Dedifferentiated amniotic fluid mesenchymal stem cell (primary cell): ENCODE measurements around the gene FAM81A.
"Not testable (repeated sequence)": the region's sequence is repeated elsewhere in the genome, so short reads cannot be mapped to it uniquely, and the experiment has no call there.

ENCODE experiments used
- DNase-seq: peaks from one replicate; pipeline ENCODE4 v3.0.0-alpha.2; 2016; ENCODE audit errors: extremely low spot score

Gene FAM81A

DNA sequence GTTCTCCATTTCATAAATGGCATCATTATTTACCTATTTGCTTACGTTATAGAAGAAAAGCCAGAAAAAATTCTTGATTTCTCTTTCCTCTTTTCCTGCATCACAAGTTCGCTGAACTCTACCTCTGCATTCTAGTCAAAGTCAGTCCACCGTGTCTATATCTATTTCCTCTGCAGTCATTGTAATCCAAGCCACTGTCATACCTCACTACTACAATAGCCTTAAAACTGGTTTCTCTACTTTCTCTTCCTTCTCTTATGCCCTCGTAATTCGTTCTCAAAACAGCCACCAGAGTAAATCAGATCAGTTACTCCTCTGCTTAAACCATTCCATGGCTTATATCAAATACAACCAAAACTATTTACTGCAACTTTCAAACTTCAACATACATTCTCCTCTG lies 13.4 kb upstream of the FAM81A start:
- no peak for DNase-seq

DNA sequence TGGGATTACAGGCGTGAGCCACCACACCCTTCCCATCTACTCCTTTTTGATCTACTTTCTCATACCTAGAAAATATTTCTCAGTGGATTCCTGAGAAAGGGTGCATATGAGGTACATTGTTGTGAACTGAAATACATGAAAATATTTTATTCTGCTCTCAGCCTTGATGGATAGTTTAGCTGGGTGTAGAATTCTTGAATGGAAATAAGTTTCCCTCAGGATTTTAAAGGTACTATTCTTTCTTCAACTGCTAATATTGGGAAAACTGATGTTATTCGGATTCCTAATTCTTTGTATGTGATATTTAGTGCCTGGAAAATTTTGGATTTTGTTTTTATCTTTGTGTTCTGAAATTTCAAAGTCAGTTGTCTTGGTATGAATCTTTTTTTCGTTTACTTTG lies 9.1 kb upstream of the FAM81A start:
- not testable (repeated sequence) for DNase-seq

DNA sequence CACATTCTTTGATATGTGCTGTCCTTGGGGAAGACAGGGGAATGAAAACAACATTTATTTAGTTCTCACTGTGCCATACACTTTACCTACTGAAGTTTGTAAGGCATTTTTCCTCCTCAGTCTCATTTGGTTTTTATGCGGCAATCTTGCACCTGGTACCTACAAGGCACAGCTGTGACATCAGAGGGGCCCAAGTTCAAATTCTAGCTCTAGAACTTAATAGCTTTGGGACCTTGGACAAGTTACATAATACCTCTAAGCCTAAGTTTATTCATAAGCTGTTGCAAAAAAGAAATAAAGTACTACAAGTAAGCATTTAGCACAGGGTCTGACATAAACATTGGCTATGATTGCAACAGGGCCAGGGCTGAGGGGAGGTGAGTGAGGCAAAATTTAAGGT lies 5.6 kb upstream of the FAM81A start:
- no peak for DNase-seq

DNA sequence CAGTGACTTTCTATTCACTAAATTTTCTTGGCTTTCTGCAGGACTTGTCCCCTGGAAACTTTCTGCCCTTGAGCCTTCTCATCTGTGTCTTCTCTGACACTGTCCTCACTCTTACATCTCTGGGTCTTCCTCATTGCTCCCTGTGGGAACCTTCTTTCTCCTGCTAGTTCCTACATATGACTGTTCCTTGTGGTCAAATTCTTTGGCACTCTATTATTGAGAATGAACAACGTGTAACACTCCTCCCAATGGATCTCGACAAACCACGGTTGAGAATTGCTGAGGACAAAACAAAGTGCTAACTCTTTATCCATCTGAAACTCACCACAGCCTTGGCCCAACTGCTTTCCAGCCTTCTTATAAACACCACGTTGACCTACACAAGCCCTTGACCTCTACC lies 3.5 kb upstream of the FAM81A start:
- DNase-seq = no peak

DNA sequence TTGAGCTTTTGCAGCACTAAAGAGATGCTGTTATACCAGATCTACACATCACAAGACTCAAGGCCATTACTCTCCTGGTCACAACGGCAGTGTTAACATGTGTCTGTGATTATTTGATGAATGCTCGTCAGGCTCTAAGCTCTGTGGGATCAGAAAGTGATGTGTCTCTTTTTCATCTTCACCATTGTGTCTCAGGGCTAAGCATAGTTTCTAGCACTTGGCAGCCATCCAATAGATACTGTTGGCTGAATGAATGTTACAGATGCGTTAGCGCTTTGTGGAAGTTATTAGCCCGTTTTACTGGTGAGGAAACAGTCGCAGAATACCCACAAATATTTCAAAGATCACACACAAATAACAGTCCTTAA lies 1.2 kb upstream of the FAM81A start:
- no peak for DNase-seq

DNA sequence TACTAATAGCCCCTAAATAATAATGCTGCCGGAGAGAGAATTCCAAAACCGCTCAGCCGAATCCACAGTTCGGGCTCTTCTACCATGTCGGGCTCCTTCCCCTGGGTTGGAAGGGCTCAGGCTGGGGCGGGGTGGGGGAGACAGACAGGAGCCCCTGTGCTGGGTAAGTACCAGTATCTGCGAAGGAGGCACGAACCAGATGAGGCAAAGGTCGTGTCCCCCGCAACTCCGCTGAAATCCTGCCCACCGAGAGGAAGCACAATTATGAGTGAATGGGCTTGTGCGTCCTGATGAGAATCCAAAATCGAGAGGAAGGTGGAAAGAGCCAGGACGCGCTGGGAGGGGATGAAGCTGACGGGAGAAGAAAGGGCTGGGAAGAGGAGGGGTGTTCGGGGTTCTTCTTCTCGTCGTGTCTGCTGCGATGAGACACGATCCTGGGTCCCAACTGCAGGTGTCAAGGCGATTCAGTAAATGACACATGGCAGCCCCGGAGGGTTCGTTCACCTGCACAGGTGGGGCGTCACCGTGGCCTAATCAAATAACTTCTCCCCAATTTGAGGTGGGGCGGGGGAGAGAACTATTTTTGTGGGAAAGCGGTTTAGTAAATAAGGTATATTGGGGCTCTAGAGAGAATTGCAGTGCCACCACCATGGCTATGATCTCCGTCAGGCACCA lies 707 bp upstream of the FAM81A start:
- no peak for DNase-seq

DNA sequence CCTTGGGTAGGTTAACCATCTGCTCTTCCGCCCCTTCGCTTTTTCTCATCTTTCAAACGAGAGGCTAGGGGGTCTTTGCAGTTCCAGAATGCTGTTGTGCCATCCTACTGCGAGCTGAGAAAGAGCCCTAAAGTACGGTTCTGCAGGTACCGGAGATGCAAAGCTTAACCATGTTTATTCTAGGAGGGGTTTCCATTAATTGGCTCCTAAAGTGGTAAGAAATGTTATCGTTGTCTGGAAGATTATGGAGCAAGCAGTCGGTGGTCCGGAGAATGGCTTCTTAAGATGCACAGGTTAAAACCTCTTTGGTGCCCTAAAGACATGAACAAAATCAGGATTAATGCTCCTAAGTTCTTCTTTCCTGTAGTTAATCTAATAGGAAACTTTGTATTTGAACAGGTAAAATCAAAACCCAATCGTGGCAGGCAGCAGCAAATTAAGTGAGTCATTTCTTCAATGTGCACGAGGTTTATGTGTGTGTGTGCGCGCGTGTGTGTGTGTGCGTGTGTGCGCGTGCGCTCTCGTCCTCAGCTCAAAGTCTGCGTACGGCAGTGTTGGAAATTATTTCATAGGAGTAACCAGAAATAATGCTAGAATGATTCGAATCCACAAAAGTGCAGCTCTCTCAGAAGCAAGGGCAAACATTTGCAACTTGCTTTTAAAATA lies 772 bp downstream of the FAM81A start:
- DNase-seq = no peak

DNA sequence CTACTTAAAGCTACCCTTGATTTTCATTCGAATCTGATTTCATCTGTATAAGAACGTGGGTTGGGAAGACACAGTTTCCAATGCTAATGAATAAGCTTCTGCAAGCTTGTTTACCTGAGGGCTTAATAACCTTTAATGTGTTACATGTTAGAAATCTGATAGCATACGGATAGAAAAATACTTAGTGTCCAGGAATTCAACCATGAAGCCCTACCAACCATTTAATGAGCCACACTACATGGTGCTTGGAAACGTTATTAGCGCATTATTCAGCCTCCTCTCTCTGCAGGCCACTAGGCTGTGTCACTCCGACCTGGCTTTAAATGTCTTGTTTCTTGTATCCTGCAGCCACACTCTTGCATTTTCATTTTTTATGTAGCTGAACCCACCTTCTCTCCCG lies 1.6 kb downstream of the FAM81A start:
- no peak for DNase-seq

DNA sequence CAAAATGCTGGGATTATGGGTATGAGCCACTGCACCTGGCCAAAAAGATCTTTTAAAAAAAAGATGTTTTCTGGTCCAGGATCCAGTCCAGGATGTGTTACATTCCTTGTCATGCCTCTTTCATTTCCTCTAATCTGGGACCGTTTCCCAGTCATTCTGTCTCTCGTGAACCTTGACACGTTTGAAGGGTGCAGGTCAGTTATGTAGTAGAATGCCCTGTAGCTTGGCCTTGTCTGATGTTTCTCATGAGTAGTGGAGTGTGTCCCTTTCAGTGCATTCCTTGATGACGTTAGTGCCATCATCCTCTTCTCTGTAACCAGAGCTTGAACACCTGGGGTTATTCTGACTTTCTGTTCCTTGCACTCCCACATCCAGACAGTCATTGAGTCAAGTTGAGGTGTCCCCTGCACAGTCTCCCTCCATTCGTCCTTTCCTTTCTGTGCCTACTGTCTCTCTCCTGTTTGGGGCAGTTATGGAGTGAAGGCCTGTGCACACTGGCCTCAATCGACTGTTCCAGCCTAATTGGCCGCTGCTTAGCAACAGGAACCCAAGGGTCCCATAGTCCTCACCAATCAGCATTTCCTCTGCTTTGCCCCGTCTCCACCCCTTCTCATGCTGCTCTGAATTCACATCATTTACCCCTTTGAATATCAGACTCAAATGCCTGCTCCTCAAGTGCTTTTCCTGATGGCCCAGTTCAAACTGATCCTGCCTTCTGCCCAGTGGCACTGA lies 5.5 kb downstream of the FAM81A start:
- no peak for DNase-seq

DNA sequence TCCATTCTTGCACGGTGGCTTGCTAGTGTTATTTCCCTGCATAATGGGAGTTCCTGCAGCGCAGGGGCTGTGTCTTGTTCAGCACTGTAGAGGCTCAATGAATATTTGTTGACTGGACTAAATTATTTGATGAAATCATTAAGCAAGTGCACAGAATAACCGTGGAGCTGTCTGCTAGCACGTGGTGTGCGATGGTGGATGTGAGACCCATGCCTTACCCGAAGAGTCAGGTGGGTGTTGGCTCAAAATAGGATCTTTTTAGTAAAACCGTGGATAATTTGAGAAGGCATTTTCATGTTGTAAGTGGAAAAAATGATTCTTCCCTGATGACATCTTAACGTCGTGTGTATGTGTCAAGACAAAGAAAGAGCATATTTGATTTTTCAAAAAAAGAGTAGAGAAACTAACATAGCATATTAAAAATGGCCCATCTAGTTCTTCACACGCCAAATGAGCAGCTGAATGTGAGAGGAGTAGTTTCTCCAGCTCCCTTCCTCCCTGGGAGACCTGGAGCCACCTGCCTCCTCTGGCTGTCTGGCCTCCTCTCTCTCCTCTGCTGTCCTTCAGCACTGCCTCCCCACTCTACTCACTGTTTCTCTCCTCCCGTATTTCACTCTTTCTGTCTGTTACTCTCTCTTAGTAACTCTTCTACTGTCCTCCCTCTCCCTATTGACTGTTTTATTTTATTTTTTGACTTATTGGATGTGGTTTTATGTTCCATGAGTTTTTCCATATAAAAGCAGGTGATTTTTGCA lies 6.3 kb downstream of the FAM81A start:
- no peak for DNase-seq

DNA sequence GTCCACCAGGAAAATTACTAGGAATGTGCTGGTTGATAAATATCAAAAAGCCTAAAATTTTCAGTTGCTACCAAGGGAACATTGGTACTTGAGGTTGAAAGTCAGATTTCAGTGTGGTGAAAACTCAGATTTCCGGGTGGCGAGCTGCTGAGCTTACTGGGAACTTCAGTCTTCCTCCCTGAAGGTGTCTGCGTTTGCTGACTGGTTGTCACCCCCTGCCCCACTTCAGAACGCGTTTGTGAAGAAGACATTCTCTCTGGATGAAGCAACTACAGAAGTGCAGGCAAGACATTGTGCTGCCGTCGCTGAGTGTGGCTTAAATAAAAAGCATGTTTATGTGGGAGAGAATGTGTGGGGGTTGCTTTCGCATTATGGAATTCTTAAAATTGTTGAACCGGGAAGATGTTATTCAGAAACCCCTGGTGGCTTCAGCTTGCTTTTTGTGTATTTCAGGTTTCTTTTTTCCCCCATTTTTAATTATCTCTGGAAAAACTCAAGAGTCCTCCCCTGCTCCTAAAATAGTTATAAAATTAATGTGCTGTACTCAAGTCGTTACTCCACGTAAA lies 7.1 kb downstream of the FAM81A start:
- no peak for DNase-seq

DNA sequence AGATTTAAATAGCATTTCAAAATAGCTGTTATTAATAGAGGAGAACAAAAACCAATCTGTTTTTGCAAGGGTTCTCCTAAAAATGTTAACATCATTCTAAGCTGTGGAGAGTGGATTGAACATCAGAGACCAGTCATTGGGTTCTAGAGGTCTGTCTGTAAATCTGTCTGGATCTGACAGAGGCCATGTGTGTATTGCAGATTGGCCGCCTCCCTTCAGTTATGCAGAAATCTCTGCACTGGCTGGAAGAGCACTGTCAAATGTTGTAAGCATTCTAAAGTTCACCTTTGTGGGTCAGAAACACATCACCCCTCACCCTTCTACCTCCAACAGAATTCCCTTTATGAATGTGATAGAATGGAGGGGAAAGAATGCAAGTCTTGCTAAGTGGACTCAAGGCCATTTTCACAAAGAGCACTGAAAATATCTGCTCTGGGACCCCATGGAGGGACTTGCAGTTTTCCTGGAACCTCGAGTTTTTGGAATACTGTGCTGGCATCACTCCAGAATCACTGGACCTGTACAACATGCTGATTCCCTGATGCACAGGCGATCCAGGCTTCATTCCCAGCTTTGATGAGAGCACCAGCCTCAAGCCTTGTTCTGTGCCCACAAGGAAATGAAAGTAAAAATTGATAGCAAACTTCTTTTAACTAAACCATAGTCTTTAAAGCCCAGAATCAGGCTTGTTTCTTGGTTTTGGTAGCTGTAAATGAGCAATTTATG lies 8.4 kb downstream of the FAM81A start:
- no peak for DNase-seq

DNA sequence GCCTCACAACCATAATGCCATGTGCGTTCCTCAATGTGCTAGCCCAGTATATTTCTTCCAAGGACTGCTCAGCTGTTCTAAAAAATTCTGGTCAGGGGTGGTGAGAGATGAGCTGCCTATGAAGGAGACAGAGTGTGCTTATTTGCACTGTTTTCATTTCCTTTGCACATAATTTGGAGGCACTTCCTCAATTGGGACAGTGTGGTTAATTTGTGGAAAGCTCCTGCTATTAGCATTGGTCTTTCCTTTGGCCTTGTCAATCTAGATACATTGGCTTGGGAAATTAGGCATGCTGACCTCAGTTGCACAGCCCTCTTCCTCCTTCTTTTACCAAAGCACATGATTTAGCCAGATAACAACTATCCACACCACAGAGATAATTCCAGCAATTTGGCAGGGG lies 9.4 kb downstream of the FAM81A start:
- no peak for DNase-seq

DNA sequence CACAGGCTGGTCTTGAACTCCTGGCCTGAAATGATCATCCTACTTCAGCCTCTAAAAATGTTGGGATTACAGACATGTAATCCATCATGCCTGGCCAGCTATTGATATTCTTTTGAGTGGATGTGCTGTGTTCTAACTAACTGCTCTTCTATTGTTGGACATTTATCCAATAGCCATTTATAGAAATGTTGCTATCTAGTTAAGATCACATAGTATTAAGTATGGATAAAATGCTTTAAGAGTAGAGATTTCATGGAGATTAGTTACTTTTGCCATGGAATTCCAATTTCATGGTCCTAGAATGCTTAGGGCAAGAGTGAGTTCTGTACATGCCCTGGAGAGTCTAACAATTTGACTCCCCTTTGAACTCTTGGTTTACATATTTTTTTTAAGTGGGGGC lies 10.9 kb downstream of the FAM81A start:
- DNase-seq = no peak

DNA sequence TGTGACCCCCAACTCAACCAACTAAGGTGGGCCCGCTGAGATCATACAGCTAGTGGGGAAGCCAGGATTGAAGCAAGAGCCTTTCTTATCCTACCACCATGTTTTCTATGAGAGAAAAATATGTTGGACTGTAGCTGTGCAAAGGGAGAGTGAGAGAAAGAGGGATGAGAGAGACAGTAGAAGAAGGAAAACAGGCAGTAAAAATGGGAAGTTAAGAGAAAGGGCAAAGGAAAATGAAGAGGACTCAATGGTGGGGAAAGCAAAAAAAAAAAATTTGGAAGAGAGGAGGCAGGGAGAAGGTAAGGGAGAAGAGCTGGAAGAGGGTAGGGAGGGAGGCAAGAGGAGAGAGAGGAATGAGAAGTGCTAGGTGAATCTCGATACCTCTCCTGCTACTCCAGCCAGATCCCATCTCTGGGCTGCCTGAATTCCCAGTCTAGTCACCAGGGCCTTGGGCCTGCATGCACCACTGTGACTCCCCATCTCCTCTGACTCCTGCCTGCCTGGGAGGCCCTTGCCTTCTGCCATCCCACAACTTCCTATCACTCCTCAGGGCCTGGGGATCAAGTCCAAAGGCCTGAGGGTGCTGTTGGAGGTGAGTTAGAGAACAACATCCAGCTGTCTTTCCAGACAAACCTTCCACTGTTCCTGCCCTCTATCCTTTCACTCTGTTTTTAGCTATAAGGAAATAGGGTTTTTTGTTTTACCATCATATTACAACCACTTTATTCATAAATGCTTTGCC lies 15.7 kb downstream of the FAM81A start:
- DNase-seq = no peak

DNA sequence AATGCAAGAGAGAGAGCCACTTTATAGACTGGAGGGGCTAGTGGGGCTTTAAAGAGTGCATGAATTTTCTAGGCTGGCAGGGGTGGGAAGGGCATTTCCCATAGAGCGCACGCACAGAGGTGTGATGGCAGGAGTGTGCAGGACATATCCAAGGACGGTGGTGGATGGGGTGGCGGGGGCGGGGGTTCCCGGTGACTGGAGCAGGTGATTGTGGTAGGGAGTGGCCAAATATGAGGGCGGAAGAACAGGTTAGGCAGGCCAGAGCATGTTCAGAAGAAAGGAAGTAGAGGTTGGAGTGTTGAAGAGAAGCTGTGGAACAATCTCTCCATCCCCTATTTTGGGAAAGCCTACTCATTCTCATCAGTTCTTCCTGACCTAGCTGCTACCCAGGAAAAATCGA lies 18.1 kb downstream of the FAM81A start:
- DNase-seq = no peak

DNA sequence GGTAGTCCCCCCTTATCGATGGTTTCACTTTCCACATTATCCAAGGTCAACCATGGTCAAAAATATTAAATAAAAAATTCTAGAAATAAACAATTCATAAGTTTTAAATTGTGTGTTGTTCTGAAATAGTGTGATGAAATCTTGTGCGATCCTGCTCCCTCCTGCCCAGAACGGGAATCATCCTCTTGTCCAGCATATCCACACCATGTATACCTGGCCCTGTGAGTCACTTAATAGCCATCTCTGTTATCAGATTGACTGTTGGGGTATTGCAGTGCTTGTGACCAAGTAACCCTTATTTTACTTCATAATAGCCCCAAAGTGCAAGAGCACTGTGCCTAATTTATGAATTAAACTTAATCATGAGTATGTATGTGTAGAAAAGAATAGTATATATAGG lies 19.1 kb downstream of the FAM81A start:
- DNase-seq = no peak

DNA sequence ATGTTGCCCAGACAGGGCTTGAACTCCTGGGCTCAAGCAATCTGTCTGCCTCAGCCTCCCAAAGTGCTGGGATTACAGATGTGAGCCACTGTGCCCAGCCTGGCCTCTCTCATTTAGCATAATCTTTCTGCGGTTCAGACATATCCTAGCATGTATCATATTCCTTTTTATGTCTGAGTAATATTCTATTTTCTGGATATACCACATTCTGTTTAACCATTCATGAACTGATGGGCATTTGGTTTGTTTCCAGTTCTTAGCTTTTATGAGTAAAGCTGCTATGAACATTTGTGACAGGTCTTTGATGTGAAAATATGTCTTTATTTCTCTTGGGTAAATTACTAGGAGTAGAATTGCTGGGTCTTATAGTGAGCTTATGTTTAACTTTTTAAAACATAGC lies 23.5 kb downstream of the FAM81A start:
- no peak for DNase-seq

DNA sequence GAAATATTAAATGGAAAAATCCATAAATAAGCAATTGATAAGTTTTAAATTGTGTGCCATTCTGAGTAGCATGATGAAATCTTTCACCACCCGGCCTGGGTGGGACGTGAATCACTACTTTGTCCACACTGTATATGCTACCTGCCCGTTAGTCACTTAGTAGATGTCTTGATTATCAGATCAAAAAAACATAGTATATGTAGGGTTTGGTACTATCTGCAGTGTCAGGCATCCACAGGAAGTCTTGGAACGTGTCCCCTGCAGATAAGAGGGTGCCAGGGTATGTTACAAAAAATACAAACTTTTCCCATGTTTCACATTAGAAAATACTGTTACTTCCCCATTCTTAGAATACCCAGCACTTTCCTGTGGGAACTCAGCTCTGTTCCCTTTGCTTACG lies 35.2 kb downstream of the FAM81A start:
- DNase-seq = no peak

DNA sequence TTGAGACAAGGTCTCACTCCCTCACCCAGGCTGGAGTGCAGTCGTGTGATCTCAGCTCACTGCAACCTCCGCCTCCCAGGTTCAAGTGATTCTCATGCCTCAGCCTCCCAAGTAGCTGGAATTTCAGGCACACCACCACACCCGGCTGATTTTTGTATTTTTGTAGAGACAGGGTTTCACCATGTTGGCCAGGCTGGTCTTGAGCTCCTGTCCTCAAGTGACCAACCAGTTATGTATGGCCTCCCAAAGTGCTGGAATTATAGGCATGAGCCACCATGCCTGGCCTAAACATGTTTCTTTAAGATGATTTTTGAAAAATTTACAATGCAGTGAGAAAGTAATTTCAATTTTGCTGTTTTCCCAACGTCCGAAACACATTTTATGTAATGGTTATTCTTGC lies 37.2 kb downstream of the FAM81A start:
- DNase-seq = not testable (repeated sequence)

DNA sequence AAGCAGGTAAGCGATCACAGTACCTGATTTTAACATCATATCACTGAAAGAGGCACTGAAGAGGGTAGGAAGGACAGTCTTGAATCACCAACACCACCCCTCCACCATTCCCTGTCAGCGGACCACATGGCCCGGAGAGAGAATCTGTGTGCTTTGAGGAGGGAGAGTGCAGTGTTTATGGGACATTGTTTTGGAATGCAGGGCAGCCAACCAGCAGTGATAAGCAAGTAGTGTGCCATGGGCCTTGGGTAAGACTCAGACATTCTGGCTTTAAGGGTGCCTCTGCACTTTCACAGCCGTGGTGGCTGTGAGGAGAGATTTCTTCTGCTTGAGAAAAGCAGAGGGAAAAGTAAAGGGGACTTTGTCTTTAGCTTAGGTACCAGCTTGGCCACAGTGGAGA lies 46.4 kb downstream of the FAM81A start:
- no peak for DNase-seq
